ENCODE data around the gene PLAGL2.

The PLAGL2 gene

DNA sequence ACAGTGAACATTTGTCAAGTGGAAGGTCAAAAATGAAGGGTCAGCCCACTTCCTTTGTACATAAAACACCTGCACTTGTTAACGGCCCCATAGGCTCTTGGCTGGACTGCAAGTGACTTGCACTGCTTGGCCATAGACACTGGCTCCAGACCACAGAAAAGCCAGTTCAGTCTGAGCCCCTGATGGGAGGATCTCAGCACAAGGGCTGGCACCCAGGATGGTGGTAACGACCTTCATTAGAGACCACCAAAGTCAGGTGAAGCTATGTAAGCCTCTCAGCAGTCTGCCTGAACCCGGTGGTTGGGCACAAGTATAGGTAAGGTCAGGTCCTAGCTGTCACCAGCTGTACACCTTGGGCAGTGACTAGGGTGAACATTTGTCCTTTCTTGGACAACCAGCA, 16.1 kb downstream of the PLAGL2 start:
- no peak for DNase-seq (ENCODE audit: low read depth, low spot score)
- H3K4me3 ChIP-seq (ENCODE audit: low read depth, low read length): no peak overlapping the region
- in situ Hi-C loops (cut with HindIII; ENCODE audit: low sequenced_read_pairs): no loop called here
- TF ChIP-seq, protein P1, sequence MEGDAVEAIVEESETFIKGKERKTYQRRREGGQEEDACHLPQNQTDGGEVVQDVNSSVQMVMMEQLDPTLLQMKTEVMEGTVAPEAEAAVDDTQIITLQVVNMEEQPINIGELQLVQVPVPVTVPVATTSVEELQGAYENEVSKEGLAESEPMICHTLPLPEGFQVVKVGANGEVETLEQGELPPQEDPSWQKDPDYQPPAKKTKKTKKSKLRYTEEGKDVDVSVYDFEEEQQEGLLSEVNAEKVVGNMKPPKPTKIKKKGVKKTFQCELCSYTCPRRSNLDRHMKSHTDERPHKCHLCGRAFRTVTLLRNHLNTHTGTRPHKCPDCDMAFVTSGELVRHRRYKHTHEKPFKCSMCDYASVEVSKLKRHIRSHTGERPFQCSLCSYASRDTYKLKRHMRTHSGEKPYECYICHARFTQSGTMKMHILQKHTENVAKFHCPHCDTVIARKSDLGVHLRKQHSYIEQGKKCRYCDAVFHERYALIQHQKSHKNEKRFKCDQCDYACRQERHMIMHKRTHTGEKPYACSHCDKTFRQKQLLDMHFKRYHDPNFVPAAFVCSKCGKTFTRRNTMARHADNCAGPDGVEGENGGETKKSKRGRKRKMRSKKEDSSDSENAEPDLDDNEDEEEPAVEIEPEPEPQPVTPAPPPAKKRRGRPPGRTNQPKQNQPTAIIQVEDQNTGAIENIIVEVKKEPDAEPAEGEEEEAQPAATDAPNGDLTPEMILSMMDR (IDR thresholded peaks at IDR 0.05; ENCODE audit: low read depth, low read length): no peak

DNA sequence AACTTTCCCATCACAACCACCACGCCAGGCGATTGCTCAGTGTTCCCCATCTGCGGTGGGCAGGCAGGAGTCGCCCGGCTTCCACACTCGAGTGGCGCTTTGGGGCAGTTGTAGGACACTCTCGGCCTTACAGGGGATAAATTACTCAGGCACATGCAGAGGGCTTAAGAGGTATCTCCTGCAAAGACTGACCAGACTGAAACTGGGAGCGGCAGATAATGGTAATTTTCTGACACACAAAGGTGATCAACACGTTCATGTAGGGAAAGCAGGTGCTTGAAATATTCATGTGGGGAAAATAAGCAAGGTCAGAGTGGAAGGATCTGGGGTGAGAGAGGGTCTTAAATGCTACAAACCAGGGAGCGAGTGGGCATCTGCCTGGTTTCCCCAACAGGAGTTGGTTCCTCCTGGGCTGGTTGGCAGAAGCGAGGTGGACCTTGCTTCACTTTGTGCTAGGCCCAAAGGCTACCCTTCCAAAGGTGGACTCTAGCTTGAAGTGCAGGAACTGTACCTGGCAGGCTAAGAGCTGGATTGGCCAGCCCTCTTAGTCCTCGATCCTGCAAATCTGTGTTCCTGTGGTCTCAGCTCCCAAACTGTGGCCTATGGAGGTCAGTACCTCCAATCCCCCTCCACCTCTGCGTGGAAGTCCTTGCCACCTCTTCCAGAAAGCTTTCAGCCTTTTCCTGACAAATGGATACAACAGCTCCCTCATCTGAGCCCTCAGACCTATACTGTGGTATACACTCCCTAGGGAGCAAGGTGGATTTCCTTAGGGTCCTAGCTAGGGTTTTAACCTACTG, 16.7 kb downstream of the PLAGL2 start:
- TF ChIP-seq, protein P1 (IDR thresholded peaks at IDR 0.05; ENCODE audit: low read depth, low read length): no peak
- DNase-seq (ENCODE audit: low read depth, low spot score): no peak
- H3K4me3 ChIP-seq (ENCODE audit: low read depth, low read length): peak overlapping the region; percentile 56
- in situ Hi-C loops (cut with HindIII; ENCODE audit: low sequenced_read_pairs): no loop called here

DNA sequence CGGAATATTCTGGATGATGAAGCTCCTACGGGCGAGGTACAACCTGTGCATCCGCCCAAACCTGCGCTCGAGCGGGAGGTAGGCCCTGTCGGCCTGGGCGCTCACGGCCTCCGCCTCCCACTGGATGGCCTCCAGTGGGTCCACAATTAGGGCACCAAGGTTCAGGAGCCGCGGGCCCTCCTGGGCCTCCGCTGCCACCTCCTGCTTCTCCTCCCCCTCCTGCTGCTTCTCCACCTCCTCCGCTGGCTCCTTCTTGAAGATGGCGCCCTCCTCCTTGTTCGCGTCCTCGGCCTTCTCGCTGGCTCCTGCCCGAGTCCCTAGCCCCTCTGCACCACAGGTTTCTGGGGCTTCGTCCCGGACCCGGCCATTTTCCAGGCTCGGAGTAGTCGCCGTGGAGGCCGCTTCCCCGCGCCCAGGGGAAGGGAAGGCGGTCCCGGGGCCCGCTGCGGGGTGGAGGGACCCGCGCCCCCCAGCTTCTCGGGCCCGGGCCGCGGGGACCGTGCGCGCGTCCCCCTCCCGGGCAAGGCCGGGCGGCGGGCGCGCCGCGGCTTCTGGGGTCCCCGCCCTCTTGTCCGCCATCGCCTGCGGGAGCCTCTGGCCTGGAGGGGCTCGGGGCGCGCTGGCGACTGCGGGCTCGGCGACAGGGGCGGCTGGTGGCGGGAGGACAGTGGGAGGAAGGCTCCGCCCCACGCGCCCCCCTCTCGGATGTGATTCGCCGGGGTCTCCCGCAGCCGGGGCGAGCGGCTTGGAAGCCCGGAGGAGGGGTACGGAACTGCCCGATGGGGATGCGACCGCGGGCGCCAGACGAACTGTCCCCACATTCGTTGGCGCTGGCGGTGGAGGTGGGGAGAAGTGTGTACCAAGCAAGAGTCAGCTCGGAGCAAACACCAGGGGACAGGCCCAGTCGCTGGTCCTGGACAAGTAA, 17.6 kb downstream of the PLAGL2 start:
- TF ChIP-seq, protein P1 (IDR thresholded peaks at IDR 0.05; ENCODE audit: low read depth, low read length): no peak
- H3K4me3 ChIP-seq (ENCODE audit: low read depth, low read length): peak overlapping the region; percentile 56
- peak; percentile 36 for DNase-seq (ENCODE audit: low read depth, low spot score)
- in situ Hi-C loops (cut with HindIII; ENCODE audit: low sequenced_read_pairs): no loop called here

DNA sequence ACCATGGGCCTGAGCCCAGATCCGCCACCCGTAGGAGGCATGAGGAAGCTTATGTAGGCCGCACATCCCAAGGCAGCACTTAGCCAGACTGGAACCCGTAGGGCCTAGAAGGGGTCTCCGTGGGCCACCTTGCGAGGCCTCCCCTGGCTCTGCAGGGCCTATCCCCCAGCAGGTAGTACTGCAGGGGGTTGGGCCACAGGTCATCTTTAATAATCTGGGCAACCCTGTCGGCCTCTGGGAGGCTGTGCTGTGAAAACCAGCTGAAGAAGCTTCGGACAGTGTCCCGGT, 18.5 kb downstream of the PLAGL2 start:
- in situ Hi-C loops (cut with HindIII; ENCODE audit: low sequenced_read_pairs): no loop called here
- no peak overlapping the region for H3K4me3 ChIP-seq (ENCODE audit: low read depth, low read length)
- no peak for DNase-seq (ENCODE audit: low read depth, low spot score)
- TF ChIP-seq, protein P1 (IDR thresholded peaks at IDR 0.05; ENCODE audit: low read depth, low read length): no peak

DNA sequence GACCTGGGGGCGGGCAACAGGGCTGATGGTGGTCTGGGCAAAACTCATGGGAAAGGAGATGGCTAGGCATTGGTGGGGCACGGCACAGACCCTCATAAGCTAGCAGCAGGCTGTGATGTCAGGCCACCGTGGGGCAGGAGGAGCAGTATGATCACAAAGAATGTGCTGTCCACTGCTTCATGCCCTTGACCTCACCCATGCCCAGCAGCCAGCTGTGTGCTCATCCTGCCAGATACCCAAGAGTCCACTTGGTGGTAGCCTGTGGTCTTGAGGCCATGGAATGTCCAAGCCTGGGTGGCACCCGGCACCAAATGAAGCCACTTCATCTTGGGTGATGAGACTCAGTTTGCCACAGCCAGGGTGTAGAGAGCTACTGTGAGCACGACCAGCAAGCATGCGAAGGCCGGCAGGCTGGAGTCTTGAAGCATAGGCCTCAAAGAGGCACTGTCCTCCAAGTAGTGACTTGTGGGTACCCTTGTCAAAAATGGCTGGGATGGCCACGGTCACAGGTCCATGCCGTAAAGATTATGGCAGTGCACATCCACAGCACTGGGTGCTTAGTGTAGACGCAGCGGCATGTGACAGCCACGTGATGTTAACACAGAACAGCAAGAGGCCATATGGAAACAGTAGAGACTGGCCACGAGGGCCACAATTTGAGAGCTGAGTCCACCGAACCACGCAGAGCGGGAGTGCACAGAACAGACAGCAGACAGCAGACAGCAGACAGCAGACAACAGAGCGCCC, 19.0 kb downstream of the PLAGL2 start:
- no peak overlapping the region for H3K4me3 ChIP-seq (ENCODE audit: low read depth, low read length)
- TF ChIP-seq, protein P1 (IDR thresholded peaks at IDR 0.05; ENCODE audit: low read depth, low read length): no peak
- no peak for DNase-seq (ENCODE audit: low read depth, low spot score)
- in situ Hi-C loops (cut with HindIII; ENCODE audit: low sequenced_read_pairs): no loop called here

DNA sequence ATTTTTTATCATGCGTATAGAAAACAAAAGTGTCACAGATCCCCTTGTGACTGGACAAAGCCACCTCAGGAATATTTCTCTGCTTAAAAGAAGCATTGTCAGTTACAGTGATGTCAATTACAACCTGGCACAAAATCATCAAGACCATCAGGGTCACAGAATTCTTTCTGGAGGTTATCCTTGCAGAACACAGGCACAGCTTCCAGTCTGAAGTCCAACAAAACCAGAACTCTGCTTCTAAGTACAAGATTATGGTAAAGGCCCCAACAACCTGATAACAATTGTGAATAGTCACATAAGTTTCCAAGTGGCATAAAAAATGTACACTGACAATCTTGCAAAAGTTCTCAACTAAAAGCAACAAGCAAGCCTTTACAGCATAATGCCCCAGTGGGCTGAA, 21.0 kb downstream of the PLAGL2 start:
- TF ChIP-seq, protein P1 (IDR thresholded peaks at IDR 0.05; ENCODE audit: low read depth, low read length): no peak
- in situ Hi-C loops (cut with HindIII; ENCODE audit: low sequenced_read_pairs): no loop called here
- no peak for DNase-seq (ENCODE audit: low read depth, low spot score)
- H3K4me3 ChIP-seq (ENCODE audit: low read depth, low read length): no peak overlapping the region
